K562 (cell line): ENCODE measurements around the gene CARD14. TPM values are rescaled to one million over a fixed set of nuclear protein-coding genes. Genes with fewer than 3 reads are reported as not detected.
A peak's percentile ranks its signal among the peaks of the same experiment; 100 is the strongest.

Source experiments
- ATAC-seq: fragments of 200-7000 bp; cut with Tn5 transposase; 3 replicates; pipeline ENCODE4 v1.9.1; 2020; ENCODE audit warnings: moderate library complexity
- BruUV-seq: library from RNA; stranded (reverse); fragments of 400-500 nt; replicated peaks from 2 replicates; lab custom pipeline; 2021; lab: Mats Ljungman, UMichigan
- CTCF ChIA-PET: fragments of 300-600 bp; formaldehyde crosslinking; extraction: SDS; loops from one replicate; lab custom pipeline; 2021; ENCODE audit warnings: low intra/inter-chr PET ratio; lab: Yijun Ruan, JAX
- POLR2A ChIA-PET: fragments of 300-600, 350-650 bp; sonication (Branson Sonifier 250); formaldehyde crosslinking; extraction: SDS; loops from one replicate; lab custom pipeline; 2021; ENCODE audit warnings: antibody characterized with exemption, inconsistent platforms; lab: Yijun Ruan, JAX
- DNase-seq, 4 experiments: peaks; one replicate each; pipeline versions ENCODE4 v3.0.0 to v3.0.0-alpha.2; 2011 to 2018; ENCODE audit warnings: low spot score in 3 of 4, mixed read lengths in 3 of 4; ENCODE audit errors: extremely low read depth in 1 of 4
- FAIRE-seq: peaks from 2 replicates; lab custom pipeline; 2011; peaks lifted over from hg19 to GRCh38; lab: Jason Lieb, UNC
- H2AFZ ChIP-seq: 2 replicates; pipeline ENCODE4 v1.6.0; 2011; ENCODE audit warnings: low read depth, low read length, control low read depth, inconsistent platforms
- H3K27ac ChIP-seq: fragments of 200-600 bp; 3 replicates; pipeline ENCODE4 v1.8.0; 2011; ENCODE audit warnings: low read depth, mild to moderate bottlenecking, control low read depth, inconsistent platforms, low read length, moderate library complexity, mixed read lengths; ENCODE audit errors: extremely low read depth
- H3K27me3 ChIP-seq, 2 experiments: fragments of 300-600 bp in 1 of 2; 2 replicates in 1 of 2; 3 replicates in 1 of 2; pipeline versions ENCODE4 v1.6.0 to v1.8.0; 2011; ENCODE audit warnings: inconsistent platforms in 2 of 2, low read length in 2 of 2, mild to moderate bottlenecking in 1 of 2, mixed read lengths in 1 of 2, moderate library complexity in 1 of 2; ENCODE audit not compliant: control insufficient read depth in 2 of 2, insufficient read depth in 2 of 2
- H3K36me3 ChIP-seq: fragments of 300-600 bp; 3 replicates; pipeline ENCODE4 v1.8.0; 2011; ENCODE audit warnings: mild to moderate bottlenecking, low read length, inconsistent platforms; ENCODE audit not compliant: control insufficient read depth, insufficient read depth
- H3K4me1 ChIP-seq, 2 experiments: fragments of 200-600 bp in 1 of 2; replicated peaks in 1 of 2; 2 replicates in 1 of 2; 3 replicates in 1 of 2; pipeline versions ENCODE4 v1.5.1 to v1.8.0; 2011; ENCODE audit warnings: inconsistent platforms in 2 of 2, low read length in 2 of 2, mild to moderate bottlenecking in 1 of 2, mixed read lengths in 1 of 2, moderate library complexity in 1 of 2; ENCODE audit not compliant: control insufficient read depth in 2 of 2, insufficient read depth in 2 of 2
- H3K4me2 ChIP-seq: 2 replicates; pipeline ENCODE4 v1.6.1; 2011; ENCODE audit warnings: low read length, control low read depth, inconsistent platforms, mixed read lengths; ENCODE audit not compliant: insufficient read depth
- H3K4me3 ChIP-seq: fragments of 200-600 bp; sonication (generic), shearing (Covaris generic); 2 replicates; pipeline ENCODE4 v1.5.1; 2016; ENCODE audit warnings: control low read depth, inconsistent platforms
- H3K79me2 ChIP-seq: fragments of 200-600 bp; 3 replicates; pipeline ENCODE4 v1.8.0; 2011; ENCODE audit warnings: low read length, inconsistent platforms; ENCODE audit not compliant: control insufficient read depth, insufficient read depth
- H3K9ac ChIP-seq, 2 experiments: 2 replicates each; pipeline versions ENCODE4 v1.6.0 to v1.6.1; 2011; ENCODE audit warnings: low read depth in 2 of 2, low read length in 2 of 2, control low read depth in 1 of 2, inconsistent platforms in 1 of 2, mild to moderate bottlenecking in 1 of 2, mixed read lengths in 1 of 2; ENCODE audit not compliant: insufficient read depth in 1 of 2
- H3K9me1 ChIP-seq: one replicate; pipeline ENCODE4 v1.6.0; 2011; ENCODE audit warnings: inconsistent platforms, mild to moderate bottlenecking, low read length, moderate library complexity; ENCODE audit not compliant: control insufficient read depth, insufficient read depth
- H3K9me3 ChIP-seq: replicated peaks from 2 replicates; pipeline ENCODE4 v1.5.1; 2011; ENCODE audit warnings: low read depth, low read length, inconsistent platforms; ENCODE audit not compliant: control insufficient read depth, insufficient read depth
- H4K20me1 ChIP-seq: replicated peaks from 2 replicates; pipeline ENCODE4 v1.6.1; 2011; ENCODE audit warnings: low read length, inconsistent platforms, mixed read lengths; ENCODE audit not compliant: control insufficient read depth, insufficient read depth
- ESRRB ChIP-seq: fragments of 250-450 bp; sonication (Bioruptor Pico); IDR thresholded peaks from 2 replicates; pipeline ENCODE4 v1.5.0; 2020; ENCODE audit warnings: mild to moderate bottlenecking, moderate library complexity, borderline replicate concordance
- MAZ ChIP-seq, 2 experiments: fragments of 450-650 bp in 1 of 2; sonication (generic) in 1 of 2; formaldehyde crosslinking; IDR thresholded peaks in 1 of 2; conservative IDR thresholded peaks in 1 of 2; 2 replicates each; pipeline versions ENCODE4 v1.4.0 to v1.5.0; 2020; ENCODE audit warnings: mild to moderate bottlenecking in 1 of 2, missing genetic modification reagents in 1 of 2
- MEF2D ChIP-seq: conservative IDR thresholded peaks from 2 replicates; pipeline ENCODE4 v1.6.1; 2016; ENCODE audit warnings: low read depth, missing genetic modification characterization, missing compliant biosample characterization
- POLR2G ChIP-seq: fragments of 200-400 bp; formaldehyde crosslinking; IDR thresholded peaks from 2 replicates; pipeline ENCODE4 v1.6.1; 2017; ENCODE audit warnings: low read depth, mild to moderate bottlenecking, antibody characterized with exemption, low read length, moderate library complexity
- TAF1 ChIP-seq: IDR thresholded peaks from 2 replicates; pipeline ENCODE4 v1.6.1; 2011; ENCODE audit warnings: mild to moderate bottlenecking, low read length, moderate library complexity; ENCODE audit not compliant: insufficient read depth, control insufficient read depth, severe bottlenecking; ENCODE audit errors: extremely low read depth
- ZNF561 ChIP-seq: fragments of 450-650 bp; formaldehyde crosslinking; conservative IDR thresholded peaks from 2 replicates; pipeline ENCODE4 v1.4.0; 2020; ENCODE audit warnings: mild to moderate bottlenecking, moderate library complexity
- ZNF583 ChIP-seq: fragments of 250-450 bp; sonication (Bioruptor Pico); IDR thresholded peaks from 2 replicates; pipeline ENCODE4 v1.4.0; 2020
- WGBS: fragments of 100-300 bp; shearing (Covaris generic); methylation state at CpG from one replicate; pipeline ENCODE4 v1.1.6; 2016; ENCODE audit warnings: low coverage, mixed read lengths; ENCODE audit not compliant: insufficient coverage; ENCODE audit errors: missing lambda C conversion rate; 5-methylcytosine and 5-hydroxymethylcytosine counted together
- in situ Hi-C: fragments of 300-500 bp; cut with MboI; formaldehyde crosslinking; loops from 4 replicates; pipeline ENCODE4 v1.15.0; 2018; ENCODE audit warnings: inconsistent platforms, mixed read lengths
- intact Hi-C: fragments of 100-400 bp; cut with micrococcal nuclease; formaldehyde crosslinking; loops from 2 replicates; pipeline ENCODE4 v1.14.2; 2022
- polyA plus RNA-seq, 8 experiments: library from polyadenylated mRNA; depleted of rRNA in 4 of 8; stranded (reverse) in 5 of 8; unstranded in 3 of 8; fragments of >200 nt; fragmentation: Nextera tagmentation in 2 of 8; fragmentation: Illumina TruSeq in 1 of 8; extraction: Ambion mirVana in 2 of 8; extraction: Trizol in 1 of 8; gene quantifications; 2 replicates each; pipeline versions ENCODE4 v1.2.1 to v1.2.3, GENCODE V29; 2011 to 2014; ENCODE audit warnings: inconsistent platforms in 1 of 8, missing spikeins in 1 of 8
- total RNA-seq, 7 experiments: library from RNA; depleted of rRNA in 6 of 7; stranded (reverse); fragments of >200 nt in 6 of 7; fragmentation: Illumina TruSeq in 2 of 7; extraction: Trizol in 2 of 7; gene quantifications; 2 replicates each; pipeline versions ENCODE4 v1.2.1 to v1.2.3, GENCODE V29; 2011 to 2021; ENCODE audit warnings: low replicate concordance in 1 of 7
- TF ChIP-seq, protein P1 (sequence below): fragments of 450-650 bp; IDR thresholded peaks from 2 replicates; pipeline ENCODE4 v1.6.1; 2018; ENCODE audit warnings: mild to moderate bottlenecking, low read depth; ENCODE audit not compliant: partially characterized antibody
- TF ChIP-seq, protein P2 (sequence below), 2 experiments: fragments of 450-650 bp; IDR thresholded peaks; 2 replicates each; pipeline ENCODE4 v1.6.1; 2018; ENCODE audit warnings: mild to moderate bottlenecking in 2 of 2, low read depth in 1 of 2; ENCODE audit not compliant: partially characterized antibody in 2 of 2
- TF ChIP-seq, protein P3 (sequence below), 2 experiments: fragments of 450-650 bp; IDR thresholded peaks; 2 replicates each; pipeline ENCODE4 v1.6.1; 2016

The CARD14 gene
- total and polyA plus RNA-seq, 9 of the 15 experiments (the other 6 are each of a cell fraction or from before 2014, with no cell fraction given): not detected

DNA sequence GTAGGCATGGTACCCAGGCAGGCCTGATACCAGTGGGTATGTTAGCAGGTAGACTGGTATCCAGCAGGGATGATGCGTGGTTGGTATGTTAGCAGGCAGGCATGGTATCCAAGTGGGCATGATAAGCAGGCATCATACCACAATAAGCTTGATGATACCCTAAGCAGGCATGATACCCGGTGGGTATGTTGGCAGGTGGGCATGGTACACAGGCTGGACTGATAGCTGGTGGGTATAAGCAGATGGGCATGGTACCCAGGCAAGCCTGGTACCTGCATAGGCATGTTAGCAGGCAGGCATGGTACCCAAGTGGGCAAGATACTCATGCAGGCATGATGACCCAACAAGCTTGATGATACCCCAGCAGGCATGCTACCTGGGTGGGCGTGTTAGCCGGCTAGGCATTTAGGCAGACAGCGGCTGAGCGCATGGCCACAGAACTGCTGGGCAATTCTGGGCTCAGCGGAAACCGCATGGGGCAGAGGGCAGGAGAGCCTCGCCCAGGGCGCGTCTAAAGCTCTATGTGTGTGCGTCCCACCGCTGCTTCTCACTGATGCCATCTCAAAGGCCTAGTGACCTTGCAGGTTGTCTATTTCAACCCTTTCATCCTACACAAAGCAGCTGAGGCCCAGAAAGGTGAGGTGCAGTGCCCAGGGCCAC is 48.0 kb downstream of the CARD14 start:
- DNase-seq (no peak), ATAC-seq (no peak), FAIRE-seq (no peak)
- intact Hi-C loops (loop anchor here (2.0 kb wide), 1 partner anchor 37 kb away; no protein-coding TSS in a partner anchor), in situ Hi-C loops (no loop called here)
- 0 out of 2 replicates have a peak, but pooled peaks cover 7% of the 10 kb centered on the region for H4K20me1 ChIP-seq
- peak overlapping the region in 1 of 2 experiments; percentile 2; a peak in 2 of 4 replicates for H3K9ac ChIP-seq
- no TSS peak for BruUV-seq
- no peak overlapping the region for H3K4me2 ChIP-seq
- WGBS: 94% methylated on average over 13 of the region's 13 CpGs
- no peaks in the 10 kb centered on the region for H3K27me3 ChIP-seq
- no peak overlapping the region for H3K4me3 ChIP-seq
- no peak overlapping the region for H3K27ac ChIP-seq
- no peak overlapping the region for H2AFZ ChIP-seq
- ChIA-PET CTCF (no interaction called here), POLR2A (no interaction called here)
- H3K79me2 ChIP-seq: peaks cover 3% of the 10 kb centered on the region; the same call in 1 of the 3 replicates
- peaks cover 9 to 47% of the 10 kb centered on the region in 2 experiments; a peak in 4 of 5 replicates for H3K4me1 ChIP-seq
- H3K9me1 ChIP-seq: no peaks in the 10 kb centered on the region
- H3K36me3 ChIP-seq: peaks cover 22% of the 10 kb centered on the region; the same call in 1 of the 3 replicates
- TF ChIP-seq TAF1 (no peak), ZNF561 (CRISPR knock-in tag) (no peak), ESRRB (CRISPR knock-in tag) (no peak), ZNF583 (CRISPR knock-in tag) (no peak), MAZ (CRISPR knock-in tag; conservative IDR thresholded peaks at IDR 0.05 in 1 of 2, IDR thresholded peaks at IDR 0.05 in 1 of 2) (no peak), MEF2D (tag) (no peak), POLR2G (no peak)
- TF ChIP-seq, protein P1, sequence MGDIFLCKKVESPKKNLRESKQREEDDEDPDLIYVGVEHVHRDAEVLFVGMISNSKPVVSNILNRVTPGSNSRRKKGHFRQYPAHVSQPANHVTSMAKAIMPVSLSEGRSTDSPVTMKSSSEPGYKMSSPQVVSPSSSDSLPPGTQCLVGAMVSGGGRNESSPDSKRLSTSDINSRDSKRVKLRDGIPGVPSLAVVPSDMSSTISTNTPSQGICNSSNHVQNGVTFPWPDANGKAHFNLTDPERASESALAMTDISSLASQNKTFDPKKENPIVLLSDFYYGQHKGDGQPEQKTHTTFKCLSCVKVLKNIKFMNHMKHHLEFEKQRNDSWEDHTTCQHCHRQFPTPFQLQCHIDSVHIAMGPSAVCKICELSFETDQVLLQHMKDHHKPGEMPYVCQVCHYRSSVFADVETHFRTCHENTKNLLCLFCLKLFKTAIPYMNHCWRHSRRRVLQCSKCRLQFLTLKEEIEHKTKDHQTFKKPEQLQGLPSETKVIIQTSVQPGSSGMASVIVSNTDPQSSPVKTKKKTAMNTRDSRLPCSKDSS: no peak
- TF ChIP-seq, protein P2, sequence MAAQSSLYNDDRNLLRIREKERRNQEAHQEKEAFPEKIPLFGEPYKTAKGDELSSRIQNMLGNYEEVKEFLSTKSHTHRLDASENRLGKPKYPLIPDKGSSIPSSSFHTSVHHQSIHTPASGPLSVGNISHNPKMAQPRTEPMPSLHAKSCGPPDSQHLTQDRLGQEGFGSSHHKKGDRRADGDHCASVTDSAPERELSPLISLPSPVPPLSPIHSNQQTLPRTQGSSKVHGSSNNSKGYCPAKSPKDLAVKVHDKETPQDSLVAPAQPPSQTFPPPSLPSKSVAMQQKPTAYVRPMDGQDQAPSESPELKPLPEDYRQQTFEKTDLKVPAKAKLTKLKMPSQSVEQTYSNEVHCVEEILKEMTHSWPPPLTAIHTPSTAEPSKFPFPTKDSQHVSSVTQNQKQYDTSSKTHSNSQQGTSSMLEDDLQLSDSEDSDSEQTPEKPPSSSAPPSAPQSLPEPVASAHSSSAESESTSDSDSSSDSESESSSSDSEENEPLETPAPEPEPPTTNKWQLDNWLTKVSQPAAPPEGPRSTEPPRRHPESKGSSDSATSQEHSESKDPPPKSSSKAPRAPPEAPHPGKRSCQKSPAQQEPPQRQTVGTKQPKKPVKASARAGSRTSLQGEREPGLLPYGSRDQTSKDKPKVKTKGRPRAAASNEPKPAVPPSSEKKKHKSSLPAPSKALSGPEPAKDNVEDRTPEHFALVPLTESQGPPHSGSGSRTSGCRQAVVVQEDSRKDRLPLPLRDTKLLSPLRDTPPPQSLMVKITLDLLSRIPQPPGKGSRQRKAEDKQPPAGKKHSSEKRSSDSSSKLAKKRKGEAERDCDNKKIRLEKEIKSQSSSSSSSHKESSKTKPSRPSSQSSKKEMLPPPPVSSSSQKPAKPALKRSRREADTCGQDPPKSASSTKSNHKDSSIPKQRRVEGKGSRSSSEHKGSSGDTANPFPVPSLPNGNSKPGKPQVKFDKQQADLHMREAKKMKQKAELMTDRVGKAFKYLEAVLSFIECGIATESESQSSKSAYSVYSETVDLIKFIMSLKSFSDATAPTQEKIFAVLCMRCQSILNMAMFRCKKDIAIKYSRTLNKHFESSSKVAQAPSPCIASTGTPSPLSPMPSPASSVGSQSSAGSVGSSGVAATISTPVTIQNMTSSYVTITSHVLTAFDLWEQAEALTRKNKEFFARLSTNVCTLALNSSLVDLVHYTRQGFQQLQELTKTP (IDR thresholded peaks at IDR 0.05; ENCODE audit: low read depth in 1 of 2, partially characterized antibody in 2 of 2): no peak
- TF ChIP-seq, protein P3, sequence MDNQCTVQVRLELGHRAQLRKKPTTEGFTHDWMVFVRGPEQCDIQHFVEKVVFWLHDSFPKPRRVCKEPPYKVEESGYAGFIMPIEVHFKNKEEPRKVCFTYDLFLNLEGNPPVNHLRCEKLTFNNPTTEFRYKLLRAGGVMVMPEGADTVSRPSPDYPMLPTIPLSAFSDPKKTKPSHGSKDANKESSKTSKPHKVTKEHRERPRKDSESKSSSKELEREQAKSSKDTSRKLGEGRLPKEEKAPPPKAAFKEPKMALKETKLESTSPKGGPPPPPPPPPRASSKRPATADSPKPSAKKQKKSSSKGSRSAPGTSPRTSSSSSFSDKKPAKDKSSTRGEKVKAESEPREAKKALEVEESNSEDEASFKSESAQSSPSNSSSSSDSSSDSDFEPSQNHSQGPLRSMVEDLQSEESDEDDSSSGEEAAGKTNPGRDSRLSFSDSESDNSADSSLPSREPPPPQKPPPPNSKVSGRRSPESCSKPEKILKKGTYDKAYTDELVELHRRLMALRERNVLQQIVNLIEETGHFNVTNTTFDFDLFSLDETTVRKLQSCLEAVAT (IDR thresholded peaks at IDR 0.05): no peak
- no peaks in the 10 kb centered on the region for H3K9me3 ChIP-seq
